Liver (tissue), 9 donors: ENCODE results near the gene FAM76B. TPM values are rescaled to one million over a fixed set of nuclear protein-coding genes. Genes with fewer than 3 reads are reported as not detected.

Experiments used
- DNase-seq: peaks from one replicate; pipeline ENCODE4 v3.0.0-alpha.2; 2017; ENCODE audit warnings: low spot score
- H3K27ac ChIP-seq, 2 donors: one replicate each; pipeline ENCODE4 v1.7.0; 2013; ENCODE audit warnings: inconsistent platforms in 2 of 2, low read length in 2 of 2, control low read depth in 1 of 2, low read depth in 1 of 2, mild to moderate bottlenecking in 1 of 2
- H3K27me3 ChIP-seq, 4 donors: one replicate each; pipeline versions ENCODE4 v1.6.1 to v1.7.0; 2013; ENCODE audit warnings: low read length in 3 of 4, inconsistent platforms in 1 of 4, mild to moderate bottlenecking in 1 of 4, moderate library complexity in 1 of 4; ENCODE audit not compliant: control insufficient read depth in 4 of 4, insufficient read depth in 4 of 4
- H3K36me3 ChIP-seq, 4 donors: one replicate each; pipeline versions ENCODE4 v1.6.1 to v1.7.0; 2013; ENCODE audit warnings: low read length in 3 of 4, mild to moderate bottlenecking in 3 of 4, low read depth in 1 of 4, moderate library complexity in 1 of 4; ENCODE audit not compliant: control insufficient read depth in 4 of 4, insufficient read depth in 3 of 4
- H3K4me1 ChIP-seq, 4 donors: one replicate each; pipeline versions ENCODE4 v1.6.1 to v1.7.0; 2013; ENCODE audit warnings: low read length in 3 of 4, mild to moderate bottlenecking in 3 of 4, moderate library complexity in 1 of 4; ENCODE audit not compliant: control insufficient read depth in 4 of 4, insufficient read depth in 4 of 4
- H3K4me3 ChIP-seq, 3 donors: one replicate each; pipeline versions ENCODE4 v1.6.1 to v1.7.0; 2013; ENCODE audit warnings: low read length in 3 of 3, control low read depth in 1 of 3, low read depth in 1 of 3, mild to moderate bottlenecking in 1 of 3
- H3K9ac ChIP-seq, 2 donors: one replicate each; pipeline ENCODE4 v1.7.0; 2013; ENCODE audit warnings: low read length in 2 of 2, mild to moderate bottlenecking in 2 of 2, moderate library complexity in 2 of 2, control low read depth in 1 of 2, low read depth in 1 of 2
- H3K9me3 ChIP-seq, 4 donors: one replicate each; pipeline versions ENCODE4 v1.6.1 to v1.7.0; 2013; ENCODE audit warnings: low read length in 3 of 4; ENCODE audit not compliant: control insufficient read depth in 4 of 4
- EGR1 ChIP-seq, 2 donors: IDR thresholded peaks; 2 replicates each; pipeline ENCODE4 v1.6.1; 2016 to 2018; ENCODE audit warnings: antibody characterized with exemption in 2 of 2, low read depth in 2 of 2
- FOXA2 ChIP-seq: IDR thresholded peaks from 2 replicates; pipeline ENCODE4 v1.6.1; 2016; ENCODE audit warnings: antibody characterized with exemption
- GABPA ChIP-seq, 2 donors: IDR thresholded peaks in 1 of 2; conservative IDR thresholded peaks in 1 of 2; 2 replicates each; pipeline ENCODE4 v1.6.1; 2016; ENCODE audit warnings: antibody characterized with exemption in 2 of 2, mild to moderate bottlenecking in 1 of 2, moderate library complexity in 1 of 2
- HNF4A ChIP-seq, 2 donors: conservative IDR thresholded peaks; 2 replicates each; pipeline ENCODE4 v1.6.1; 2016; ENCODE audit warnings: antibody characterized with exemption in 2 of 2, mild to moderate bottlenecking in 2 of 2
- NR2F2 ChIP-seq: IDR thresholded peaks from 2 replicates; pipeline ENCODE4 v1.6.1; 2016; ENCODE audit warnings: antibody characterized with exemption
- RAD21 ChIP-seq, 2 donors: IDR thresholded peaks; 2 replicates each; pipeline ENCODE4 v1.6.1; 2016; ENCODE audit warnings: antibody characterized with exemption in 2 of 2, mild to moderate bottlenecking in 2 of 2
- RXRA ChIP-seq, 2 donors: IDR thresholded peaks; 2 replicates each; pipeline ENCODE4 v1.6.1; 2017 to 2018; ENCODE audit warnings: antibody characterized with exemption in 2 of 2, mild to moderate bottlenecking in 1 of 2
- TAF1 ChIP-seq: conservative IDR thresholded peaks from 2 replicates; pipeline ENCODE4 v1.6.1; 2016; ENCODE audit warnings: antibody characterized with exemption, mild to moderate bottlenecking
- YY1 ChIP-seq: IDR thresholded peaks from 2 replicates; pipeline ENCODE4 v1.6.1; 2016; ENCODE audit warnings: antibody characterized with exemption, mild to moderate bottlenecking
- WGBS: extraction: QIAGEN DNeasy Blood & Tissue Kit; methylation state at CpG from one replicate; pipeline ENCODE4 v1.1.7; 2013; 5-methylcytosine and 5-hydroxymethylcytosine counted together
- polyA plus RNA-seq, 2 donors: library from polyadenylated mRNA; stranded (reverse) in 1 of 2; unstranded in 1 of 2; fragments of 200-250 nt in 1 of 2; fragments of >200 nt in 1 of 2; fragmentation: Nextera tagmentation in 1 of 2; extraction: Ambion mirVana in 1 of 2; gene quantifications; one replicate each; pipeline versions ENCODE4 v1.2.1 to v1.2.3, GENCODE V29; 2013 to 2015
- total RNA-seq, 2 donors: library from RNA; depleted of rRNA; stranded (reverse); fragments of >200 nt; gene quantifications; one replicate each; pipeline ENCODE4 v1.2.3, GENCODE V29; 2014
- TF ChIP-seq, protein P1 (sequence below): IDR thresholded peaks from 2 replicates; pipeline ENCODE4 v1.6.1; 2016; ENCODE audit warnings: antibody characterized with exemption
- TF ChIP-seq, protein P2 (sequence below): fragments of 150-350 bp; IDR thresholded peaks from 2 replicates; pipeline ENCODE4 v1.5.1; 2017; ENCODE audit warnings: improper control_type of control experiment, low read depth, low read length; ENCODE audit not compliant: missing input control
- TF ChIP-seq, protein P3 (sequence below): IDR thresholded peaks from 2 replicates; pipeline ENCODE4 v1.6.1; 2016; ENCODE audit warnings: antibody characterized with exemption, mild to moderate bottlenecking
- TF ChIP-seq, protein P4 (sequence below): IDR thresholded peaks from 2 replicates; pipeline ENCODE4 v1.6.1; 2016; ENCODE audit warnings: antibody characterized with exemption
- TF ChIP-seq, protein P5 (sequence below): IDR thresholded peaks from 2 replicates; pipeline ENCODE4 v1.6.1; 2016; ENCODE audit warnings: antibody characterized with exemption
- donor health status: healthy.
- donor health status: healthy.
- donor health status: healthy.
- donor health status: healthy.
- donor health status: healthy.

FAM76B gene
- total and polyA plus RNA-seq, 4 donors: 5.0 to 62.9 (median 19.3) TPM

DNA sequence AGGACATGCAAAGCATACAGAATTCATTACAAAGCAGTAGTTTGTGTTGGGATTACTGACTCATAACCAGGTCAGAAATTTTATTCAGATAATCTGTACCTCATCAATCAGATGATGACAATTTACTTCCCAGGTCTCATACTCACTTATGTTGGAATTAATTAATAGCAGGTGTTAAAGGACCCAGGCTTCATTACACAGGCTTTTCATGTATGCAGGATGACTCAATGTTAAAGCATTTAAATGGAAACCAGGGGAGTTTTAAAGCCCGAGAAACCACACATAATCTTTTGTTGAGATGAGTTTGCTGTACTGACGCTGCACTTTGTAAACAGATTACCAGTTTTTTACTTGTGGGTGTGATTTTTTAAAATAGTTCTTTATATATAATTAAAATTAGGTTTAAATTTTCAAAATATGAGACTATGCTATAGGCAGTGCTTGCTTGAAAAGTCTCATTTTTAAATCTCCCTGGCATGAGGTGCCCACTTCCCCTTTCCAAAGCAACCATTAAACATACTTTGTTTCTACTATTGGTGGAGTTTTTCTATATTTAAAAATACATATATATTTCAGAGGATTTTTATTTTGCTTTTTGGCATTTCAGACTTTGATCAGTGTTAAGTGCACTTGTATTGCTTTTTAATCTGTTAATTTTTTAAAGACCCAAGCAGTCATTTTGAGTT, 41.8 kb upstream of the FAM76B start:
- WGBS: 92% methylated on average over 2 of the region's 2 CpGs
- H3K4me3 ChIP-seq: no peak overlapping the region
- TF ChIP-seq, protein P1, sequence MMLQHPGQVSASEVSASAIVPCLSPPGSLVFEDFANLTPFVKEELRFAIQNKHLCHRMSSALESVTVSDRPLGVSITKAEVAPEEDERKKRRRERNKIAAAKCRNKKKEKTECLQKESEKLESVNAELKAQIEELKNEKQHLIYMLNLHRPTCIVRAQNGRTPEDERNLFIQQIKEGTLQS: no peak
- TF ChIP-seq NR2F2: no peak
- TF ChIP-seq YY1: no peak
- TF ChIP-seq, protein P2, sequence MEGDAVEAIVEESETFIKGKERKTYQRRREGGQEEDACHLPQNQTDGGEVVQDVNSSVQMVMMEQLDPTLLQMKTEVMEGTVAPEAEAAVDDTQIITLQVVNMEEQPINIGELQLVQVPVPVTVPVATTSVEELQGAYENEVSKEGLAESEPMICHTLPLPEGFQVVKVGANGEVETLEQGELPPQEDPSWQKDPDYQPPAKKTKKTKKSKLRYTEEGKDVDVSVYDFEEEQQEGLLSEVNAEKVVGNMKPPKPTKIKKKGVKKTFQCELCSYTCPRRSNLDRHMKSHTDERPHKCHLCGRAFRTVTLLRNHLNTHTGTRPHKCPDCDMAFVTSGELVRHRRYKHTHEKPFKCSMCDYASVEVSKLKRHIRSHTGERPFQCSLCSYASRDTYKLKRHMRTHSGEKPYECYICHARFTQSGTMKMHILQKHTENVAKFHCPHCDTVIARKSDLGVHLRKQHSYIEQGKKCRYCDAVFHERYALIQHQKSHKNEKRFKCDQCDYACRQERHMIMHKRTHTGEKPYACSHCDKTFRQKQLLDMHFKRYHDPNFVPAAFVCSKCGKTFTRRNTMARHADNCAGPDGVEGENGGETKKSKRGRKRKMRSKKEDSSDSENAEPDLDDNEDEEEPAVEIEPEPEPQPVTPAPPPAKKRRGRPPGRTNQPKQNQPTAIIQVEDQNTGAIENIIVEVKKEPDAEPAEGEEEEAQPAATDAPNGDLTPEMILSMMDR: no peak
- no peak for TF ChIP-seq EGR1 (IDR thresholded peaks at IDR 0.05; ENCODE audit: low read depth in 2 of 2)
- TF ChIP-seq, protein P3, sequence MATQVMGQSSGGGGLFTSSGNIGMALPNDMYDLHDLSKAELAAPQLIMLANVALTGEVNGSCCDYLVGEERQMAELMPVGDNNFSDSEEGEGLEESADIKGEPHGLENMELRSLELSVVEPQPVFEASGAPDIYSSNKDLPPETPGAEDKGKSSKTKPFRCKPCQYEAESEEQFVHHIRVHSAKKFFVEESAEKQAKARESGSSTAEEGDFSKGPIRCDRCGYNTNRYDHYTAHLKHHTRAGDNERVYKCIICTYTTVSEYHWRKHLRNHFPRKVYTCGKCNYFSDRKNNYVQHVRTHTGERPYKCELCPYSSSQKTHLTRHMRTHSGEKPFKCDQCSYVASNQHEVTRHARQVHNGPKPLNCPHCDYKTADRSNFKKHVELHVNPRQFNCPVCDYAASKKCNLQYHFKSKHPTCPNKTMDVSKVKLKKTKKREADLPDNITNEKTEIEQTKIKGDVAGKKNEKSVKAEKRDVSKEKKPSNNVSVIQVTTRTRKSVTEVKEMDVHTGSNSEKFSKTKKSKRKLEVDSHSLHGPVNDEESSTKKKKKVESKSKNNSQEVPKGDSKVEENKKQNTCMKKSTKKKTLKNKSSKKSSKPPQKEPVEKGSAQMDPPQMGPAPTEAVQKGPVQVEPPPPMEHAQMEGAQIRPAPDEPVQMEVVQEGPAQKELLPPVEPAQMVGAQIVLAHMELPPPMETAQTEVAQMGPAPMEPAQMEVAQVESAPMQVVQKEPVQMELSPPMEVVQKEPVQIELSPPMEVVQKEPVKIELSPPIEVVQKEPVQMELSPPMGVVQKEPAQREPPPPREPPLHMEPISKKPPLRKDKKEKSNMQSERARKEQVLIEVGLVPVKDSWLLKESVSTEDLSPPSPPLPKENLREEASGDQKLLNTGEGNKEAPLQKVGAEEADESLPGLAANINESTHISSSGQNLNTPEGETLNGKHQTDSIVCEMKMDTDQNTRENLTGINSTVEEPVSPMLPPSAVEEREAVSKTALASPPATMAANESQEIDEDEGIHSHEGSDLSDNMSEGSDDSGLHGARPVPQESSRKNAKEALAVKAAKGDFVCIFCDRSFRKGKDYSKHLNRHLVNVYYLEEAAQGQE: no peak
- peaks cover 4 to 47% (median 31%) of the 10 kb centered on the region in 4 donors for H3K36me3 ChIP-seq
- no peak overlapping the region for H3K9ac ChIP-seq
- H3K27ac ChIP-seq: no peak overlapping the region
- no peak for DNase-seq
- H3K4me1 ChIP-seq: no peaks in the 10 kb centered on the region
- H3K9me3 ChIP-seq: no peaks in the 10 kb centered on the region
- no peaks in the 10 kb centered on the region for H3K27me3 ChIP-seq

DNA sequence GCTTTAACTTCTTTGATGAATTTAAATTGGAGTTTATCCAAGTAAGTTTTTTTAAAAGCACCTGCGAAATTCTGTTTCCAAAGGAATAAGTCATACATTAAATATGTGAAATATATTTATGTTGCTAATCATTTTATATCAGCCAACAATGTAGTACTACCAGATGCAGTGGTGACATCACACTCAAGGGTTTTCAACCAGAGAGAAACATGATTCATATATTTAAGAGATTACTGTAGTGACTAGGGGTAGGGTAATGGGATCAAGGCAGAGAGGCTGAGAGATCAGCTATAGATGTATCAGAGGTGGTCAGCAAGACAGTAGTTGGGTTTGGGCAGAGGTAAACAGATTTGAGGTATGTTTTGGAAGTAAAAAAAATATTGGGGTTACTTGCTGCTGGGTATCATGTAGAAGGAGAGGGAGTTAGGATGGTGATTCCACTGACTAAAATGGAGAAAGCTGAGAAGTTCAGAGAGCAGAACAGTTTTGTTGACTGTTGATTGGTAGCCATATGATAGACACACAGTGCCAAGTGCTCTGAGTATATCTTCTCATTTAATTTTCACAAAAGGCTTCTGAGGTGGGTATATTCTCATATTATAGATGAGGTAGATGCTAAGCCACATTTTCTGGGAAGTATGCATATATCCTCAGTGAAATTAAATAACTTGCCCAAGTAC, 40.1 kb upstream of the FAM76B start:
- Histone ChIP-seq H3K9me3 (no peaks in the 10 kb centered on the region), H3K4me1 (no peaks in the 10 kb centered on the region), H3K27ac (no peak overlapping the region), H3K4me3 (no peak overlapping the region), H3K27me3 (no peaks in the 10 kb centered on the region), H3K9ac (no peak overlapping the region), H3K36me3 (peaks cover 7 to 47% (median 35%) of the 10 kb centered on the region in 4 donors)
- 98% methylated on average over 1 of the region's 1 CpG for WGBS
- DNase-seq: no peak
- no peak for TF ChIP-seq NR2F2

DNA sequence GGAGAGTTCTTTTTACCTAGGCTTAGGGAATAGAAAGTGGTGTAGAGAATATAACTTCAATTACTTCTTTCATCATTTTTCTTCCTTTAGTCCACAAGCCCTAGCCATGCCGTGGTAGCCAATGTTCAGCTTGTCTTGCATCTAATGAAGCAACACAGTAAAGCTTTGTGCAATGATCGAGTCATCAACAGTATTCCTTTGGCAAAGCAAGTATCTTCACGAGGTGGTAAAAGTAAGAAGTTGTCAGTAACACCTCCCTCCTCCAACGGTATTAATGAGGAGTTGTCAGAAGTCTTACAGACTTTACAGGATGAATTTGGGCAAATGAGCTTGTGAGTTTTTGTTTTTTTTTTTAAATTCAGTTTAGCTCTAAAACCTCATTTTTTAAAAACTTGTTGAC, 38.1 kb upstream of the FAM76B start:
- no peak for DNase-seq
- Histone ChIP-seq H3K4me1 (no peaks in the 10 kb centered on the region), H3K9ac (no peak overlapping the region), H3K9me3 (no peaks in the 10 kb centered on the region), H3K36me3 (peaks cover 7 to 58% (median 34%) of the 10 kb centered on the region in 4 donors), H3K4me3 (no peak overlapping the region), H3K27ac (no peak overlapping the region), H3K27me3 (no peaks in the 10 kb centered on the region)
- 93% methylated on average over 4 of the region's 4 CpGs for WGBS
- no peak for TF ChIP-seq HNF4A (conservative IDR thresholded peaks at IDR 0.05)
- no peak for TF ChIP-seq TAF1
- TF ChIP-seq RAD21 (IDR thresholded peaks at IDR 0.05): no peak
- TF ChIP-seq GABPA (IDR thresholded peaks at IDR 0.05 in 1 of 2, conservative IDR thresholded peaks at IDR 0.05 in 1 of 2): no peak
- TF ChIP-seq, protein P3: no peak
- no peak for TF ChIP-seq EGR1 (IDR thresholded peaks at IDR 0.05; ENCODE audit: low read depth in 2 of 2)
- TF ChIP-seq, protein P4, sequence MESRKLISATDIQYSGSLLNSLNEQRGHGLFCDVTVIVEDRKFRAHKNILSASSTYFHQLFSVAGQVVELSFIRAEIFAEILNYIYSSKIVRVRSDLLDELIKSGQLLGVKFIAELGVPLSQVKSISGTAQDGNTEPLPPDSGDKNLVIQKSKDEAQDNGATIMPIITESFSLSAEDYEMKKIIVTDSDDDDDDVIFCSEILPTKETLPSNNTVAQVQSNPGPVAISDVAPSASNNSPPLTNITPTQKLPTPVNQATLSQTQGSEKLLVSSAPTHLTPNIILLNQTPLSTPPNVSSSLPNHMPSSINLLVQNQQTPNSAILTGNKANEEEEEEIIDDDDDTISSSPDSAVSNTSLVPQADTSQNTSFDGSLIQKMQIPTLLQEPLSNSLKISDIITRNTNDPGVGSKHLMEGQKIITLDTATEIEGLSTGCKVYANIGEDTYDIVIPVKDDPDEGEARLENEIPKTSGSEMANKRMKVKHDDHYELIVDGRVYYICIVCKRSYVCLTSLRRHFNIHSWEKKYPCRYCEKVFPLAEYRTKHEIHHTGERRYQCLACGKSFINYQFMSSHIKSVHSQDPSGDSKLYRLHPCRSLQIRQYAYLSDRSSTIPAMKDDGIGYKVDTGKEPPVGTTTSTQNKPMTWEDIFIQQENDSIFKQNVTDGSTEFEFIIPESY: no peak
- TF ChIP-seq FOXA2: no peak
- TF ChIP-seq, protein P5, sequence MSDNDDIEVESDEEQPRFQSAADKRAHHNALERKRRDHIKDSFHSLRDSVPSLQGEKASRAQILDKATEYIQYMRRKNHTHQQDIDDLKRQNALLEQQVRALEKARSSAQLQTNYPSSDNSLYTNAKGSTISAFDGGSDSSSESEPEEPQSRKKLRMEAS: no peak
- no peak for TF ChIP-seq NR2F2
- TF ChIP-seq RXRA (IDR thresholded peaks at IDR 0.05): no peak
